Measurements from ENCODE around the gene SPTBN1.

SPTBN1 gene

DNA sequence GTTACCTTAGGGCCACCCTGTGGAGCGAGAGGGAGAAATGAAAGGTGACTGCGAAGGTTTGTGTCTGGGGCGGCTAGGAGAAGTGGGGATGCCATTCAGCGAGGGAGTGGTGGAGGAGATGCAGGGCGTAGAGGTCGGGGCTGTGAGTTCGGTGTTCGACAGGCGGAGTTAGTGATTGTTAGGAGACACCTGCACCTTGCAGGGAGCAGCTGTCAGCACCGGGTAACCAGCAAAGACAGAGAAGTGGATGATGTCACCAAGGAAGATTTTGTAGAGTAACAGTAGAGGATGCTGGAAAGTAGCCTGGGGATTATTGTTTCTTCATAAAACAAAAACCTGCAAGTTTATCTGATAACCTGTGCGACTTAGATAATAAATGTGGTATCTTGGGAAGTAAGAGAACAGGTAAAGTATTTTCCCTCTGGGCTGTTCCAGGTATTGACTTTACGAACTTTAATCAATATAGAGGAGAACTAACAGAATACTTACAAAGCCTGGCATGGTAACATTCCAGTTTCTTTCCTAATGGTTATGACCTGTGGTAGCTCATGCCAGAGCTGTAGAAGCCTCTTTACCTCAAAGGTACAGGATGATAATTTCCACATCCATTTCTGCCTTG, 63.8 kb downstream of the SPTBN1 start:
- no peak for TF ChIP-seq EP300 (IDR thresholded peaks at IDR 0.05; ENCODE audit: borderline replicate concordance)
- TF ChIP-seq, protein P1, sequence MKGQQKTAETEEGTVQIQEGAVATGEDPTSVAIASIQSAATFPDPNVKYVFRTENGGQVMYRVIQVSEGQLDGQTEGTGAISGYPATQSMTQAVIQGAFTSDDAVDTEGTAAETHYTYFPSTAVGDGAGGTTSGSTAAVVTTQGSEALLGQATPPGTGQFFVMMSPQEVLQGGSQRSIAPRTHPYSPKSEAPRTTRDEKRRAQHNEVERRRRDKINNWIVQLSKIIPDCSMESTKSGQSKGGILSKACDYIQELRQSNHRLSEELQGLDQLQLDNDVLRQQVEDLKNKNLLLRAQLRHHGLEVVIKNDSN (IDR thresholded peaks at IDR 0.05), result no peak
- no peak for TF ChIP-seq CEBPB (IDR thresholded peaks at IDR 0.05)
- TF ChIP-seq ZBTB7A (IDR thresholded peaks at IDR 0.05; ENCODE audit: low read depth), result no peak
- TF ChIP-seq CREB1 (IDR thresholded peaks at IDR 0.05; ENCODE audit: low read depth), result no peak
- TF ChIP-seq NFIC (IDR thresholded peaks at IDR 0.05), result no peak
- TF ChIP-seq, protein P2, sequence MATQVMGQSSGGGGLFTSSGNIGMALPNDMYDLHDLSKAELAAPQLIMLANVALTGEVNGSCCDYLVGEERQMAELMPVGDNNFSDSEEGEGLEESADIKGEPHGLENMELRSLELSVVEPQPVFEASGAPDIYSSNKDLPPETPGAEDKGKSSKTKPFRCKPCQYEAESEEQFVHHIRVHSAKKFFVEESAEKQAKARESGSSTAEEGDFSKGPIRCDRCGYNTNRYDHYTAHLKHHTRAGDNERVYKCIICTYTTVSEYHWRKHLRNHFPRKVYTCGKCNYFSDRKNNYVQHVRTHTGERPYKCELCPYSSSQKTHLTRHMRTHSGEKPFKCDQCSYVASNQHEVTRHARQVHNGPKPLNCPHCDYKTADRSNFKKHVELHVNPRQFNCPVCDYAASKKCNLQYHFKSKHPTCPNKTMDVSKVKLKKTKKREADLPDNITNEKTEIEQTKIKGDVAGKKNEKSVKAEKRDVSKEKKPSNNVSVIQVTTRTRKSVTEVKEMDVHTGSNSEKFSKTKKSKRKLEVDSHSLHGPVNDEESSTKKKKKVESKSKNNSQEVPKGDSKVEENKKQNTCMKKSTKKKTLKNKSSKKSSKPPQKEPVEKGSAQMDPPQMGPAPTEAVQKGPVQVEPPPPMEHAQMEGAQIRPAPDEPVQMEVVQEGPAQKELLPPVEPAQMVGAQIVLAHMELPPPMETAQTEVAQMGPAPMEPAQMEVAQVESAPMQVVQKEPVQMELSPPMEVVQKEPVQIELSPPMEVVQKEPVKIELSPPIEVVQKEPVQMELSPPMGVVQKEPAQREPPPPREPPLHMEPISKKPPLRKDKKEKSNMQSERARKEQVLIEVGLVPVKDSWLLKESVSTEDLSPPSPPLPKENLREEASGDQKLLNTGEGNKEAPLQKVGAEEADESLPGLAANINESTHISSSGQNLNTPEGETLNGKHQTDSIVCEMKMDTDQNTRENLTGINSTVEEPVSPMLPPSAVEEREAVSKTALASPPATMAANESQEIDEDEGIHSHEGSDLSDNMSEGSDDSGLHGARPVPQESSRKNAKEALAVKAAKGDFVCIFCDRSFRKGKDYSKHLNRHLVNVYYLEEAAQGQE (IDR thresholded peaks at IDR 0.05; ENCODE audit: low read depth), result no peak
- no peak for TF ChIP-seq EGR1 (IDR thresholded peaks at IDR 0.05)
- TF ChIP-seq, protein P3, sequence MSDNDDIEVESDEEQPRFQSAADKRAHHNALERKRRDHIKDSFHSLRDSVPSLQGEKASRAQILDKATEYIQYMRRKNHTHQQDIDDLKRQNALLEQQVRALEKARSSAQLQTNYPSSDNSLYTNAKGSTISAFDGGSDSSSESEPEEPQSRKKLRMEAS (IDR thresholded peaks at IDR 0.05), result no peak
- no peak for TF ChIP-seq FOXM1 (IDR thresholded peaks at IDR 0.05; ENCODE audit: borderline replicate concordance, low read depth)
- TF ChIP-seq YY1 (IDR thresholded peaks at IDR 0.05; ENCODE audit: low read depth), result no peak
- TF ChIP-seq TAF1 (IDR thresholded peaks at IDR 0.05; ENCODE audit: low read depth), result no peak

DNA sequence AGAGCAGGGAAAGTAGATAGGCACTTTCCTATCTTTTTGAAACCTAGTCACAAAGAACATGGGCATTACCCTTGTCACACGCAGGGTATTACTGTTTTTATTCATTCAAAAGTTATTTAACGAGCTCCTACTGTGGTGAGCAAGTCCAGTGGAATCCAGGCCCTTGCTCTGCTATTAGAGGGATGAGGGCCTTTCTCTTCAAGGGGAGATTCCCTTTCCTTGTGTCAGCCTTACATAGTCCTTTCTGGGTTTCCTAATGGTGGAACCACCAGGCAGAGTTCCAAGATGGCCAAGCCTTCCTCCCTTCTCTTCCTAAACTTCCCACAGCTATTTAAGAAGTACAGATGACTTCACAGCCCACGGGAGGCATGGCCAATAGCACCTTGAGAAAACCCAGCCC, 64.6 kb downstream of the SPTBN1 start:
- no peak for TF ChIP-seq CREB1 (IDR thresholded peaks at IDR 0.05; ENCODE audit: low read depth)
- TF ChIP-seq CEBPB (IDR thresholded peaks at IDR 0.05), result no peak
- no peak for TF ChIP-seq TEAD4 (IDR thresholded peaks at IDR 0.05)
- TF ChIP-seq, protein P3 (IDR thresholded peaks at IDR 0.05), result no peak
- no peak for TF ChIP-seq TAF1 (IDR thresholded peaks at IDR 0.05; ENCODE audit: low read depth)
- no peak for TF ChIP-seq NFIC (IDR thresholded peaks at IDR 0.05)
- TF ChIP-seq RAD21 (IDR thresholded peaks at IDR 0.05; ENCODE audit: low read depth), result no peak
- TF ChIP-seq ZBTB7A (IDR thresholded peaks at IDR 0.05; ENCODE audit: low read depth), result no peak
- TF ChIP-seq EGR1 (IDR thresholded peaks at IDR 0.05), result no peak
- no peak for TF ChIP-seq EP300 (IDR thresholded peaks at IDR 0.05; ENCODE audit: borderline replicate concordance)
- TF ChIP-seq FOXM1 (IDR thresholded peaks at IDR 0.05; ENCODE audit: borderline replicate concordance, low read depth), result no peak
- no peak for TF ChIP-seq TCF12 (IDR thresholded peaks at IDR 0.05; ENCODE audit: low read depth)
- TF ChIP-seq, protein P2 (IDR thresholded peaks at IDR 0.05; ENCODE audit: low read depth), result no peak
- no peak for TF ChIP-seq YY1 (IDR thresholded peaks at IDR 0.05; ENCODE audit: low read depth)
- TF ChIP-seq, protein P1 (IDR thresholded peaks at IDR 0.05), result no peak

DNA sequence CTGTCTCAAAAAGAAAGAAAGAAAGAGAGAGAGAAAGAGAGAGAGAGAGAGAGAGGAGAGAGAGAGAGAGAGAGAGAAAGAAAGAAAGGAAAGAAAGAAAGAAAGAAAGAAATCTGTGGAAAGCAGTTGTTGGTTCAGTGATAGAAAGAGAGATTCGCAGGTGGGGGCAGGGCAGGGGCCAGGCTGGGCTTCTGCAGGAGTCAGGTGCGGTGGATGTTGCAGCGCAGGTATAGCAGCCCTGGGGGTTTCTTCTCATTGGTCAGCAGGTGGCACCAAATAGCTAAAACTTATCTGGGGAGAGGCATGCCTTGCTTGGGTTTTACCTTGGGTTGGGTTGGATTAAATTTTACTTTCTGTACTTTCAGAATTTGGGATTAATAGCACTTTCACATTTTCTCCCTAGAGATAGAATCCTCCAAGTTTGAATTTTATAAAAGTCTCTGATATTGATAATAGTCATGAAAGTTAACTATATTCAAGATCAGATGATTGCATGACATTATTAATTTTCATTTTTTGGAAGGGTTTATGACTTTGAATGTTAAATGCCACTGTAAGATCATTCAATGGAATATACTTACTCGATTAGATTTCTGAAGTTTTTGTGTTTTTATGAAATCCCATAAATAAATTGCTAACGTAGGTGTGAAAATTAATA, 66.6 kb downstream of the SPTBN1 start:
- TF ChIP-seq, protein P3 (IDR thresholded peaks at IDR 0.05), result no peak
- TF ChIP-seq CEBPB (IDR thresholded peaks at IDR 0.05), result no peak
- TF ChIP-seq, protein P1 (IDR thresholded peaks at IDR 0.05), result 0 out of 2 replicates have a peak, but pooled peaks have one; percentile 12
- TF ChIP-seq YY1 (IDR thresholded peaks at IDR 0.05; ENCODE audit: low read depth), result no peak
- TF ChIP-seq RAD21 (IDR thresholded peaks at IDR 0.05; ENCODE audit: low read depth), result peak; percentile 87
- no peak for TF ChIP-seq TCF12 (IDR thresholded peaks at IDR 0.05; ENCODE audit: low read depth)

DNA sequence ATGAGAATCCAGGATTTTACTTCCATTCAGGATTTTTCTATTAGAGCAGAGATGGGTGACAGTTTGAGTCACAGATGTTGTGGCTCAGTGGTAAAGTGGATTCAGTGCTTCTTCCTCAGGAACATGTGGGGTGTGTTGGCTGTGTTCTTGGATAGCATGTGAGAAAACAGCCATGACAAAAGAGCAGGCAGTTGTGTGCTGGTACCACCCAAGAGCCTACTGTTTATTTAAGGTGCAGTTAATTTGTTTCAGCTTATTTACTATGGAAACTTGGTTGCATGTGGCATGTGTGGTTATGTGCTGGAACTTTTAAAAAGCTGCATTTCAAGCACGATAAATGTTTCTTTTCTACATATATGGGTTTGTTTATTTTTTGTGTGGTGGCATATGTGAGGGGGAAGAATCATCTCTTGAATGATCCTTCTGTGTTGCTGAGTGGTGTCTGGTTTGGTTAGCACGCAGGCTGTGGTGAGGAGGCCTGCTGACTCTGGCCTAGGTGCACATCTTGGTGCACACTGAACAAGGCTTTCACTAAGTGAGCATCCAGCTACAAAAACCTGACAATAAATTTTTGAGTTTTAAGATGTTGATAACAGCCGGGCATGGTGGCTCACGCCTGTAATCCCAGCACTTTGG, 67.3 kb downstream of the SPTBN1 start:
- TF ChIP-seq TCF12 (IDR thresholded peaks at IDR 0.05; ENCODE audit: low read depth), result no peak
- TF ChIP-seq EP300 (IDR thresholded peaks at IDR 0.05; ENCODE audit: borderline replicate concordance), result no peak
- no peak for TF ChIP-seq ZBTB7A (IDR thresholded peaks at IDR 0.05; ENCODE audit: low read depth)
- TF ChIP-seq, protein P2 (IDR thresholded peaks at IDR 0.05; ENCODE audit: low read depth), result no peak
- TF ChIP-seq TAF1 (IDR thresholded peaks at IDR 0.05; ENCODE audit: low read depth), result no peak
- TF ChIP-seq, protein P1 (IDR thresholded peaks at IDR 0.05), result no peak
- no peak for TF ChIP-seq NFIC (IDR thresholded peaks at IDR 0.05)
- TF ChIP-seq TEAD4 (IDR thresholded peaks at IDR 0.05), result no peak
- TF ChIP-seq YY1 (IDR thresholded peaks at IDR 0.05; ENCODE audit: low read depth), result no peak
- no peak for TF ChIP-seq EGR1 (IDR thresholded peaks at IDR 0.05)
- TF ChIP-seq CEBPB (IDR thresholded peaks at IDR 0.05), result no peak
- TF ChIP-seq RAD21 (IDR thresholded peaks at IDR 0.05; ENCODE audit: low read depth), result no peak
- no peak for TF ChIP-seq FOXM1 (IDR thresholded peaks at IDR 0.05; ENCODE audit: borderline replicate concordance, low read depth)
- TF ChIP-seq CREB1 (IDR thresholded peaks at IDR 0.05; ENCODE audit: low read depth), result no peak
- TF ChIP-seq, protein P3 (IDR thresholded peaks at IDR 0.05), result no peak
